Measurements from ENCODE around the gene EPSTI1. TPM values are rescaled to one million over a fixed set of nuclear protein-coding genes. Genes with fewer than 3 reads are reported as not detected.
"Not testable (repeated sequence)": the region's sequence is repeated elsewhere in the genome, so short reads cannot be mapped to it uniquely, and the experiment has no call there.

The EPSTI1 gene
- polyA plus RNA-seq (2012; ENCODE audit: low read depth, missing spikeins): 23.0 TPM

- TF ChIP-seq TAF1 (IDR thresholded peaks at IDR 0.05; ENCODE audit: low read depth, low read length): peak; percentile 34; the same call in 1 of the 2 replicates
- peak; percentile 58 for TF ChIP-seq POLR2AphosphoS5 (IDR thresholded peaks at IDR 0.05; ENCODE audit: low read depth, low read length)
- peak; percentile 42; the same call in 1 of the 2 replicates for TF ChIP-seq POLR2A (IDR thresholded peaks at IDR 0.05; ENCODE audit: low read depth, low read length)
- TF ChIP-seq PAX5 (IDR thresholded peaks at IDR 0.05; ENCODE audit: insufficient read depth, low read length, severe bottlenecking): peak; percentile 29
- TF ChIP-seq POU2F2 (IDR thresholded peaks at IDR 0.05; ENCODE audit: low read depth, low read length): peak; percentile 43; the same call in 1 of the 2 replicates
- TF ChIP-seq SPI1 (IDR thresholded peaks at IDR 0.05; ENCODE audit: low read depth, low read length): peak; percentile 31; the same call in 1 of the 2 replicates
- peak; percentile 93 for FAIRE-seq
- DNase-seq (ENCODE audit: insufficient read length, low spot score): peak; percentile 41
These were observed at the start of gene EPSTI1 for GRCh38 chr13:42991898-42992763. TSS of gene EPSTI1 (minus strand) at chr13:42992241. CDS start at chr13:42992165, 76 bp downstream.

GRCh38 chr13:43041369-43041921, 49.4 kb upstream of the EPSTI1 start:
- FAIRE-seq (peak; percentile 90), DNase-seq (ENCODE audit: insufficient read length, low spot score) (no peak)
- TF ChIP-seq POU2F2 (IDR thresholded peaks at IDR 0.05; ENCODE audit: low read depth, low read length) (0 out of 2 replicates have a peak, but pooled peaks have one; percentile 19), SPI1 (IDR thresholded peaks at IDR 0.05; ENCODE audit: low read depth, low read length) (no peak)

- not testable (repeated sequence) for FAIRE-seq
These were observed 48.7 kb upstream of the EPSTI1 start for GRCh38 chr13:43040581-43041368.

GRCh38 chr13:43039966-43040365, 47.9 kb upstream of the EPSTI1 start:
- FAIRE-seq (no peak), DNase-seq (ENCODE audit: insufficient read length, low spot score) (no peak)
- TF ChIP-seq TAF1 (IDR thresholded peaks at IDR 0.05; ENCODE audit: low read depth, low read length) (no peak), POU2F2 (IDR thresholded peaks at IDR 0.05; ENCODE audit: low read depth, low read length) (no peak), POLR2A (IDR thresholded peaks at IDR 0.05; ENCODE audit: low read depth, low read length) (no peak), PAX5 (IDR thresholded peaks at IDR 0.05; ENCODE audit: insufficient read depth, low read length, severe bottlenecking) (no peak), SPI1 (IDR thresholded peaks at IDR 0.05; ENCODE audit: low read depth, low read length) (no peak), POLR2AphosphoS5 (IDR thresholded peaks at IDR 0.05; ENCODE audit: low read depth, low read length) (no peak)

More at GRCh38 chr13:43040581-43041368, 48.7 kb upstream of the EPSTI1 start:
- DNase-seq (ENCODE audit: insufficient read length, low spot score): not testable (repeated sequence)

GRCh38 chr13:43036351-43037250, 44.6 kb upstream of the EPSTI1 start:
- TF ChIP-seq POLR2A (IDR thresholded peaks at IDR 0.05; ENCODE audit: low read depth, low read length) (no peak), SPI1 (IDR thresholded peaks at IDR 0.05; ENCODE audit: low read depth, low read length) (no peak), PAX5 (IDR thresholded peaks at IDR 0.05; ENCODE audit: insufficient read depth, low read length, severe bottlenecking) (no peak), POLR2AphosphoS5 (IDR thresholded peaks at IDR 0.05; ENCODE audit: low read depth, low read length) (no peak), POU2F2 (IDR thresholded peaks at IDR 0.05; ENCODE audit: low read depth, low read length) (no peak), TAF1 (IDR thresholded peaks at IDR 0.05; ENCODE audit: low read depth, low read length) (no peak)
- FAIRE-seq: no peak
- DNase-seq (ENCODE audit: insufficient read length, low spot score): no peak

- TF ChIP-seq POLR2AphosphoS5 (IDR thresholded peaks at IDR 0.05; ENCODE audit: low read depth, low read length) (no peak), POLR2A (IDR thresholded peaks at IDR 0.05; ENCODE audit: low read depth, low read length) (no peak), PAX5 (IDR thresholded peaks at IDR 0.05; ENCODE audit: insufficient read depth, low read length, severe bottlenecking) (no peak), SPI1 (IDR thresholded peaks at IDR 0.05; ENCODE audit: low read depth, low read length) (no peak), TAF1 (IDR thresholded peaks at IDR 0.05; ENCODE audit: low read depth, low read length) (no peak), POU2F2 (IDR thresholded peaks at IDR 0.05; ENCODE audit: low read depth, low read length) (no peak)
- DNase-seq (ENCODE audit: insufficient read length, low spot score) (no peak), FAIRE-seq (peak; percentile 52)
These were observed 41.0 kb upstream of the EPSTI1 start for GRCh38 chr13:43033038-43033437.

- TF ChIP-seq POU2F2 (IDR thresholded peaks at IDR 0.05; ENCODE audit: low read depth, low read length): no peak
- no peak for TF ChIP-seq PAX5 (IDR thresholded peaks at IDR 0.05; ENCODE audit: insufficient read depth, low read length, severe bottlenecking)
- TF ChIP-seq POLR2AphosphoS5 (IDR thresholded peaks at IDR 0.05; ENCODE audit: low read depth, low read length): no peak
- DNase-seq (ENCODE audit: insufficient read length, low spot score): no peak
- no peak for FAIRE-seq
These were observed 39.8 kb upstream of the EPSTI1 start for GRCh38 chr13:43031881-43032280.

GRCh38 chr13:43030548-43030947, 38.5 kb upstream of the EPSTI1 start:
- FAIRE-seq (no peak), DNase-seq (ENCODE audit: insufficient read length, low spot score) (no peak)
- TF ChIP-seq POU2F2 (IDR thresholded peaks at IDR 0.05; ENCODE audit: low read depth, low read length): no peak
- no peak for TF ChIP-seq SPI1 (IDR thresholded peaks at IDR 0.05; ENCODE audit: low read depth, low read length)
- no peak for TF ChIP-seq POLR2AphosphoS5 (IDR thresholded peaks at IDR 0.05; ENCODE audit: low read depth, low read length)
- TF ChIP-seq TAF1 (IDR thresholded peaks at IDR 0.05; ENCODE audit: low read depth, low read length): no peak
- no peak for TF ChIP-seq POLR2A (IDR thresholded peaks at IDR 0.05; ENCODE audit: low read depth, low read length)
- no peak for TF ChIP-seq PAX5 (IDR thresholded peaks at IDR 0.05; ENCODE audit: insufficient read depth, low read length, severe bottlenecking)

All from GM12891 (cell line).